ENCODE results near the gene NHSL1.
A peak's percentile ranks its signal among the peaks of the same experiment; 100 is the strongest.

The NHSL1 gene, protein sequence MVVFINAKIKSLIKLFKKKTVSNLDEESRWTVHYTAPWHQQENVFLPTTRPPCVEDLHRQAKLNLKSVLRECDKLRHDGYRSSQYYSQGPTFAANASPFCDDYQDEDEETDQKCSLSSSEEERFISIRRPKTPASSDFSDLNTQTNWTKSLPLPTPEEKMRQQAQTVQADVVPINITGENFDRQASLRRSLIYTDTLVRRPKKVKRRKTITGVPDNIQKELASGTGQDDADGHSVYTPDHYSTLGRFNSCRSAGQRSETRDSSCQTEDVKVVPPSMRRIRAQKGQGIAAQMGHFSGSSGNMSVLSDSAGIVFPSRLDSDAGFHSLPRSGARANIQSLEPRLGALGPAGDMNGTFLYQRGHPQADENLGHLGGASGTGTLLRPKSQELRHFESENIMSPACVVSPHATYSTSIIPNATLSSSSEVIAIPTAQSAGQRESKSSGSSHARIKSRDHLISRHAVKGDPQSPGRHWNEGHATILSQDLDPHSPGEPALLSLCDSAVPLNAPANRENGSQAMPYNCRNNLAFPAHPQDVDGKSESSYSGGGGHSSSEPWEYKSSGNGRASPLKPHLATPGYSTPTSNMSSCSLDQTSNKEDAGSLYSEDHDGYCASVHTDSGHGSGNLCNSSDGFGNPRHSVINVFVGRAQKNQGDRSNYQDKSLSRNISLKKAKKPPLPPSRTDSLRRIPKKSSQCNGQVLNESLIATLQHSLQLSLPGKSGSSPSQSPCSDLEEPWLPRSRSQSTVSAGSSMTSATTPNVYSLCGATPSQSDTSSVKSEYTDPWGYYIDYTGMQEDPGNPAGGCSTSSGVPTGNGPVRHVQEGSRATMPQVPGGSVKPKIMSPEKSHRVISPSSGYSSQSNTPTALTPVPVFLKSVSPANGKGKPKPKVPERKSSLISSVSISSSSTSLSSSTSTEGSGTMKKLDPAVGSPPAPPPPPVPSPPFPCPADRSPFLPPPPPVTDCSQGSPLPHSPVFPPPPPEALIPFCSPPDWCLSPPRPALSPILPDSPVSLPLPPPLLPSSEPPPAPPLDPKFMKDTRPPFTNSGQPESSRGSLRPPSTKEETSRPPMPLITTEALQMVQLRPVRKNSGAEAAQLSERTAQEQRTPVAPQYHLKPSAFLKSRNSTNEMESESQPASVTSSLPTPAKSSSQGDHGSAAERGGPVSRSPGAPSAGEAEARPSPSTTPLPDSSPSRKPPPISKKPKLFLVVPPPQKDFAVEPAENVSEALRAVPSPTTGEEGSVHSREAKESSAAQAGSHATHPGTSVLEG (N-terminal part only)

GRCh38 chr6:138499303-138500018, at the start of gene NHSL1:
TSS of gene NHSL1 (minus strand) at chr6:138499494. CDS start at chr6:138499290, 204 bp downstream.
- Mint-ChIP-seq H3K9me3 (no peaks in the 10 kb centered on the region), H3K27ac (ENCODE audit: low read depth) (no peak within 1 kb of the TSS), H3K36me3 (ENCODE audit: insufficient read depth) (no peaks in the 10 kb centered on the region), H3K4me1 (no peaks in the 10 kb centered on the region), H3K4me3 (no peak within 1 kb of the TSS), H3K27me3 (peaks cover 45% of the 10 kb centered on the region)
- DNase-seq (ENCODE audit: low spot score in 2 of 2) (no peak), ATAC-seq (replicated peaks; ENCODE audit: extremely low read depth, poor library complexity, severe bottlenecking) (no peak)

GRCh38 chr6:138546733-138547185, 47.5 kb upstream of the NHSL1 start:
- no peaks in the 10 kb centered on the region for H3K9me3 Mint-ChIP-seq
- H3K36me3 Mint-ChIP-seq (ENCODE audit: insufficient read depth): no peaks in the 10 kb centered on the region
- peak; percentile 24 for ATAC-seq (replicated peaks; ENCODE audit: extremely low read depth, poor library complexity, severe bottlenecking)
- no peaks in the 10 kb centered on the region for H3K4me1 Mint-ChIP-seq
- no peak overlapping the region for H3K4me3 Mint-ChIP-seq
- H3K27me3 Mint-ChIP-seq: peaks cover 84% of the 10 kb centered on the region
- DNase-seq (ENCODE audit: low spot score in 2 of 2): no peak
- H3K27ac Mint-ChIP-seq (ENCODE audit: low read depth): no peak overlapping the region

GRCh38 chr6:138545621-138545980, 46.3 kb upstream of the NHSL1 start:
- H3K27me3 Mint-ChIP-seq: peaks cover 72% of the 10 kb centered on the region
- DNase-seq (ENCODE audit: low spot score in 2 of 2): no peak

DNA sequence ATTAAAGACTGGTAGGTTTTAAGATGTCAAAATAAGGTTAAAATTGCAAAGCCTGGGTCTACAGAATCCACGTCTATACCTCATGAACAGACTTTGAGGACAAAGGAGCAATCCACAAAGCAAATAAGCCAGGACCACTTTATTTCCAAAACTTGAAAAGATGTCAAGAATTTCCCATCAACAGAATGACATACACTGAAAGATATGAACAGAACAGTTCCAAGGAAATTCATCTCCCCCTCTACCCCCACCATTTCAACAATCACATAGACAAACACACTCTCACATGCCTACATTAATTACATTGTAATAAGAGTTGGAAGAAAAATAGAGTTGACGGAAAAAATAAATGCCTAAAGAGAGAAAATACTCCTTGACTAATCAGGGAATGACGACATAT, 45.2 kb upstream of the NHSL1 start:
- Mint-ChIP-seq H3K27me3 (peaks cover 63% of the 10 kb centered on the region), H3K4me1 (no peaks in the 10 kb centered on the region), H3K27ac (ENCODE audit: low read depth) (no peak overlapping the region), H3K4me3 (no peak overlapping the region), H3K9me3 (no peaks in the 10 kb centered on the region), H3K36me3 (ENCODE audit: insufficient read depth) (no peaks in the 10 kb centered on the region)
- DNase-seq (ENCODE audit: low spot score in 2 of 2) (no peak), ATAC-seq (replicated peaks; ENCODE audit: extremely low read depth, poor library complexity, severe bottlenecking) (no peak)

More at GRCh38 chr6:138545621-138545980, 46.3 kb upstream of the NHSL1 start:
- ATAC-seq (replicated peaks; ENCODE audit: extremely low read depth, poor library complexity, severe bottlenecking): no peak
- Mint-ChIP-seq H3K4me3 (no peak overlapping the region), H3K4me1 (no peaks in the 10 kb centered on the region), H3K9me3 (no peaks in the 10 kb centered on the region), H3K27ac (ENCODE audit: low read depth) (no peak overlapping the region), H3K36me3 (ENCODE audit: insufficient read depth) (no peaks in the 10 kb centered on the region)

GRCh38 chr6:138543657-138544056, 44.4 kb upstream of the NHSL1 start:
- Mint-ChIP-seq H3K4me1 (no peaks in the 10 kb centered on the region), H3K27me3 (peaks cover 54% of the 10 kb centered on the region), H3K9me3 (no peaks in the 10 kb centered on the region), H3K27ac (ENCODE audit: low read depth) (no peak overlapping the region), H3K36me3 (ENCODE audit: insufficient read depth) (no peaks in the 10 kb centered on the region), H3K4me3 (no peak overlapping the region)
- DNase-seq (ENCODE audit: low spot score in 2 of 2) (no peak), ATAC-seq (replicated peaks; ENCODE audit: extremely low read depth, poor library complexity, severe bottlenecking) (no peak)

GRCh38 chr6:138541823-138542481, 42.7 kb upstream of the NHSL1 start:
- no peak overlapping the region for H3K4me3 Mint-ChIP-seq
- H3K27me3 Mint-ChIP-seq: peaks cover 42% of the 10 kb centered on the region
- ATAC-seq (replicated peaks; ENCODE audit: extremely low read depth, poor library complexity, severe bottlenecking): no peak
- H3K9me3 Mint-ChIP-seq: no peaks in the 10 kb centered on the region
- no peaks in the 10 kb centered on the region for H3K36me3 Mint-ChIP-seq (ENCODE audit: insufficient read depth)
- H3K27ac Mint-ChIP-seq (ENCODE audit: low read depth): no peak overlapping the region
- no peaks in the 10 kb centered on the region for H3K4me1 Mint-ChIP-seq
- DNase-seq (ENCODE audit: low spot score in 2 of 2): no peak

DNA sequence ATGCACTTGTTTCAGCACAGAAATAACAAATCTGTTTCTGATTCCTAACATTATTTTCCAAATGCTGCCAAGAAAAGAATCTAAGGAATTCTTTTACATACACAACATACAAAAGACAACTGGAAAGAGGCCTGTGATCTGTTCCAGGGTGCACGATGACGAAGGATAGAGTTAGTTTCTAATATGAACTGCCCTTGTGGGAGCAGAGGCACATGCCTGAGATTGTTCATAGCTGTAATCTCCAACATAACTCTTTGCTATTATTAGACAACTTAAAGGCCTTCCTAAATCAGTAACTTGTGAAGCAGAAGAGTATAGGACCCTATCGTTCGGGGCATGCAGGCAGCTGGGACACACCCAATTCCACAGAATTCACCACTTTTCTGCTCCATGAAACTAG, 41.2 kb upstream of the NHSL1 start:
- Mint-ChIP-seq H3K4me1 (no peaks in the 10 kb centered on the region), H3K9me3 (no peaks in the 10 kb centered on the region), H3K27ac (ENCODE audit: low read depth) (no peak overlapping the region), H3K4me3 (no peak overlapping the region), H3K27me3 (peaks cover 45% of the 10 kb centered on the region), H3K36me3 (ENCODE audit: insufficient read depth) (no peaks in the 10 kb centered on the region)
- ATAC-seq (replicated peaks; ENCODE audit: extremely low read depth, poor library complexity, severe bottlenecking) (no peak), DNase-seq (ENCODE audit: low spot score in 2 of 2) (no peak)

- Mint-ChIP-seq H3K9me3 (no peaks in the 10 kb centered on the region), H3K36me3 (ENCODE audit: insufficient read depth) (no peaks in the 10 kb centered on the region), H3K4me3 (no peak overlapping the region), H3K27me3 (peaks cover 45% of the 10 kb centered on the region), H3K4me1 (no peaks in the 10 kb centered on the region), H3K27ac (ENCODE audit: low read depth) (no peak overlapping the region)
- ATAC-seq (replicated peaks; ENCODE audit: extremely low read depth, poor library complexity, severe bottlenecking) (no peak), DNase-seq (ENCODE audit: low spot score in 2 of 2) (no peak)
These were observed 40.6 kb upstream of the NHSL1 start for GRCh38 chr6:138539876-138540275.

DNA sequence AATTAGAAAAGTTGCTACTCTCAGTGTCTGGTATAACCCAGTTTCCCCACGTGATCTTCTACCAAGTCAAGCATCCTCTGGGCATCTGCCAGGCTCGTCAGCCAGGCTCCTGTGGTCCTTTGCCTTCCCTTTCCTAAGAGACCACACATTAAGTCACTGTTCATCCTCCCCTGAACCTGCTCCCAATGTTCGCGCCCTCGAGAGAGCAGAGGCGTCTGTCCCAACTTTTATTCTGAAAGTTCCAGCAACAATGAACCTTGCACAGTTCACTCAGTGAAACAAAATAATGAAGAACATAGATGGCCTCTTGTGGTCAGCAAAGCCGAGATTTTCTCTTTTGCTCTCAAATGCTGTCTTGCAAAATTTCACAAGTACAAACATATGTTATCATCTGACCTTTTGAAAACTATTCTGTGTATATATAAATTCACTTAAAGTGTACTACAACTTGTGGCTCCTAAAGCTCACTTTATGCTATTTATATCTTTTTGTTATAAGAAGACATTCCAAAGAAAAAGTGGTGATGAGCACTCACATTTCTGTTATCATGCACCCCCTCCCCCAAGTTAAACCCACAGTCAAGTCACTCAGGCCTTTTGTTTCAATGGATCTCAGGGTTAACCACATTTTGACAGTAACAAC, 39.2 kb upstream of the NHSL1 start:
- no peaks in the 10 kb centered on the region for H3K9me3 Mint-ChIP-seq
- H3K4me1 Mint-ChIP-seq: no peaks in the 10 kb centered on the region
- DNase-seq (ENCODE audit: low spot score in 2 of 2): no peak
- H3K27me3 Mint-ChIP-seq: peaks cover 38% of the 10 kb centered on the region
- no peak for ATAC-seq (replicated peaks; ENCODE audit: extremely low read depth, poor library complexity, severe bottlenecking)
- H3K36me3 Mint-ChIP-seq (ENCODE audit: insufficient read depth): no peaks in the 10 kb centered on the region
- H3K27ac Mint-ChIP-seq (ENCODE audit: low read depth): no peak overlapping the region
- H3K4me3 Mint-ChIP-seq: no peak overlapping the region

GRCh38 chr6:138537106-138537505, 37.8 kb upstream of the NHSL1 start:
- H3K27me3 Mint-ChIP-seq: peaks cover 42% of the 10 kb centered on the region
- DNase-seq (ENCODE audit: low spot score in 2 of 2) (no peak), ATAC-seq (replicated peaks; ENCODE audit: extremely low read depth, poor library complexity, severe bottlenecking) (no peak)
- no peaks in the 10 kb centered on the region for H3K9me3 Mint-ChIP-seq
- no peaks in the 10 kb centered on the region for H3K4me1 Mint-ChIP-seq
- no peak overlapping the region for H3K27ac Mint-ChIP-seq (ENCODE audit: low read depth)
- no peak overlapping the region for H3K4me3 Mint-ChIP-seq
- no peaks in the 10 kb centered on the region for H3K36me3 Mint-ChIP-seq (ENCODE audit: insufficient read depth)

DNA sequence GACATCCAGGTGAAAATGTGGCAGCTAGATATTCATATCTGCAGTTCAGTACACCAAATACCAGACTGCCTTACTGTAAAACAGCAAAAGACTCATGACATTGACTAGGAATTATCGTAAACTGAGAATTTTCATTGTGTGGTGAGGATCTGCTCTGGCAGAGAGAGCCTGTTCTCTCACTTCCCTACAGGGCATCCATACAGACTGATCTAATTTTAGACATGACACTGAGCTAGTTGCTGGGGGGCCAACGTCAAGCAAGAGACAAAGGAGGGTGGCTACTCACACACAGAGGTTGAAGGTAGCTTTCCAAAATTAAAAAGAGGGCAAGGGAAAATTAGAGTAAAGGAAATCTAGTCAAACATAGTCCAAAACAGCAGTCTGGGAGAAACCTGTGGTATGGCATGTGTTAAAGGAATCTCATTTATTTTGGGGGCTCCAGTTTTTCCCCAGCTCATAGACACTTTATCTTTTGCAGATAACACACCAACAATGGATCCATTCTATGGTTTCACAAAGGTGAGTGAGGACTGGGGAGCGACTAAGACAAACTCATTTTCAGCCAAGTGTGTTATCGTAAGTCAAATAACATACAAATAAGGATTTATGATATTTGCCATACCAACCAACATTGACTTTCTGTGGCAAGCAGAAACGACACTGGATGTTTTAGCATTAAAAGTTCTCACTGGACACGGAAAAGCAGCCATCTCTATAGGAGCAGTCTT, 36.6 kb upstream of the NHSL1 start:
- Mint-ChIP-seq H3K27me3 (peaks cover 54% of the 10 kb centered on the region), H3K27ac (ENCODE audit: low read depth) (no peak overlapping the region), H3K4me3 (no peak overlapping the region), H3K36me3 (ENCODE audit: insufficient read depth) (no peaks in the 10 kb centered on the region), H3K9me3 (no peaks in the 10 kb centered on the region), H3K4me1 (no peaks in the 10 kb centered on the region)
- no peak for ATAC-seq (replicated peaks; ENCODE audit: extremely low read depth, poor library complexity, severe bottlenecking)
- DNase-seq (ENCODE audit: low spot score in 2 of 2): no peak
